HEK293 (cell line): ENCODE data around the gene WDR45B.

ENCODE experiments used
- CTCF ChIP-seq: fragments of 450-650 bp; formaldehyde crosslinking; IDR thresholded peaks from 2 replicates; pipeline ENCODE4 v1.5.1; 2016; ENCODE audit warnings: missing biosample characterization, missing genetic modification characterization
- MZF1 ChIP-seq: fragments of 450-650 bp; formaldehyde crosslinking; IDR thresholded peaks from 2 replicates; pipeline ENCODE4 v1.5.1; 2017; ENCODE audit warnings: missing biosample characterization, missing genetic modification characterization, borderline replicate concordance
- ZNF138 ChIP-seq: fragments of 450-650 bp; formaldehyde crosslinking; IDR thresholded peaks from 2 replicates; pipeline ENCODE4 v1.5.1; 2016; ENCODE audit warnings: missing biosample characterization, missing genetic modification characterization, borderline replicate concordance
- ZNF76 ChIP-seq: fragments of 450-650 bp; formaldehyde crosslinking; IDR thresholded peaks from 2 replicates; pipeline ENCODE4; 2016; ENCODE audit warnings: low read depth, missing biosample characterization, missing genetic modification characterization, borderline replicate concordance

GRCh38 chr17:82687871-82688270, 39.6 kb upstream of the WDR45B start:
- TF ChIP-seq CTCF (tag by site-specific recombination) (no peak), MZF1 (tag by site-specific recombination) (no peak), ZNF76 (tag by site-specific recombination) (no peak), ZNF138 (tag by site-specific recombination) (no peak)
